ENCODE results near the gene MTHFR. TPM values are rescaled to one million over a fixed set of nuclear protein-coding genes. Genes with fewer than 3 reads are reported as not detected.
A peak's percentile ranks its signal among the peaks of the same experiment; 100 is the strongest.

MTHFR gene
- total RNA-seq, 1 experiment from 2014 or later, result 18.2 TPM

GRCh38 chr1:11802616-11802972 lies 3.2 kb downstream of the MTHFR start:
- no peak overlapping the region for H3K14ac ChIP-seq (ENCODE audit: insufficient read depth, low read length)
- H3K27ac ChIP-seq (ENCODE audit: insufficient read length, low read depth, low read length), result no peak overlapping the region
- no peaks in the 10 kb centered on the region for H4K20me1 ChIP-seq (ENCODE audit: control insufficient read depth, insufficient read depth, insufficient read length)
- no peak overlapping the region for H2BK120ac ChIP-seq (ENCODE audit: low read depth, low read length, poor library complexity, severe bottlenecking)
- H3K27me3 Mint-ChIP-seq (ENCODE audit: low read depth), result no peaks in the 10 kb centered on the region; the same call in 1 of the 2 replicates
- WGBS (ENCODE audit: extremely low coverage, insufficient read length, low lambda C conversion rate), result no CpG with 5 or more reads among the region's 6 CpGs
- no peak overlapping the region for H4K8ac ChIP-seq (replicated peaks; ENCODE audit: insufficient read length, low read depth, low read length)
- H2BK15ac ChIP-seq (ENCODE audit: low read depth, low read length), result no peak overlapping the region
- H3K23ac ChIP-seq (ENCODE audit: insufficient read length, low read depth, low read length), result no peak overlapping the region
- no peak overlapping the region for H4K5ac ChIP-seq (ENCODE audit: insufficient read length, low read depth, low read length)
- DNase-seq, result peak; percentile 60
- no peak overlapping the region for H4K91ac ChIP-seq (ENCODE audit: insufficient read length, low read depth, low read length)
- H3K27me3 ChIP-seq (ENCODE audit: insufficient read depth, low read length), result no peaks in the 10 kb centered on the region
- H3K4me1 ChIP-seq (ENCODE audit: insufficient read depth, low read length), result no peaks in the 10 kb centered on the region; the same call in 1 of the 2 replicates
- no peak overlapping the region for H2BK20ac ChIP-seq (ENCODE audit: low read depth, low read length, poor library complexity, severe bottlenecking)
- no peaks in the 10 kb centered on the region for H3K9me3 Mint-ChIP-seq
- TF ChIP-seq, protein P1, sequence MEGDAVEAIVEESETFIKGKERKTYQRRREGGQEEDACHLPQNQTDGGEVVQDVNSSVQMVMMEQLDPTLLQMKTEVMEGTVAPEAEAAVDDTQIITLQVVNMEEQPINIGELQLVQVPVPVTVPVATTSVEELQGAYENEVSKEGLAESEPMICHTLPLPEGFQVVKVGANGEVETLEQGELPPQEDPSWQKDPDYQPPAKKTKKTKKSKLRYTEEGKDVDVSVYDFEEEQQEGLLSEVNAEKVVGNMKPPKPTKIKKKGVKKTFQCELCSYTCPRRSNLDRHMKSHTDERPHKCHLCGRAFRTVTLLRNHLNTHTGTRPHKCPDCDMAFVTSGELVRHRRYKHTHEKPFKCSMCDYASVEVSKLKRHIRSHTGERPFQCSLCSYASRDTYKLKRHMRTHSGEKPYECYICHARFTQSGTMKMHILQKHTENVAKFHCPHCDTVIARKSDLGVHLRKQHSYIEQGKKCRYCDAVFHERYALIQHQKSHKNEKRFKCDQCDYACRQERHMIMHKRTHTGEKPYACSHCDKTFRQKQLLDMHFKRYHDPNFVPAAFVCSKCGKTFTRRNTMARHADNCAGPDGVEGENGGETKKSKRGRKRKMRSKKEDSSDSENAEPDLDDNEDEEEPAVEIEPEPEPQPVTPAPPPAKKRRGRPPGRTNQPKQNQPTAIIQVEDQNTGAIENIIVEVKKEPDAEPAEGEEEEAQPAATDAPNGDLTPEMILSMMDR (conservative IDR thresholded peaks at IDR 0.05), result no peak
- peaks cover 7% of the 10 kb centered on the region; the same call in 1 of the 2 replicates for H3K79me2 ChIP-seq (ENCODE audit: insufficient read depth, low read length)
- H2AFZ ChIP-seq (ENCODE audit: low read length), result no peak overlapping the region
- peak overlapping the region; percentile 76 for H3K4me2 ChIP-seq (ENCODE audit: insufficient read depth, insufficient read length, low read length)
- H2BK5ac ChIP-seq (ENCODE audit: insufficient read length, low read length), result no peak overlapping the region
- peaks cover 33 to 44% of the 10 kb centered on the region in 2 experiments for H3K4me1 Mint-ChIP-seq
- peaks cover 16 to 38% (median 23%) of the 10 kb centered on the region in 3 experiments; a peak in 6 of 7 replicates for H3K36me3 Mint-ChIP-seq (ENCODE audit: insufficient read depth in 1 of 3, low read depth in 3 of 3)
- H3K4me3 Mint-ChIP-seq, result peak overlapping the region; percentile 98 to 99
- H3K18ac ChIP-seq (ENCODE audit: insufficient read length, low read depth, low read length), result no peak overlapping the region
- no peak overlapping the region for H3K4ac ChIP-seq (ENCODE audit: low read depth, low read length)
- no peak overlapping the region for H2BK12ac ChIP-seq (ENCODE audit: insufficient read length, low read depth, low read length)
- no peak overlapping the region for H3K9ac ChIP-seq (ENCODE audit: extremely low read depth, insufficient read length, low read length)
- H3K79me1 ChIP-seq (ENCODE audit: insufficient read depth, low read depth, low read length, poor library complexity, severe bottlenecking), result no peaks in the 10 kb centered on the region
- H3K23me2 ChIP-seq (ENCODE audit: insufficient read length, low read depth, low read length, poor library complexity, severe bottlenecking), result peaks cover 13% of the 10 kb centered on the region
- peak overlapping the region; percentile 53 to 97 (median 76); a peak in 2 of 7 replicates for H3K27ac Mint-ChIP-seq
- no peaks in the 10 kb centered on the region for H3K9me3 ChIP-seq (ENCODE audit: control insufficient read depth, low read depth, low read length)
- H2AK5ac ChIP-seq (ENCODE audit: insufficient read length, low read length), result no peak overlapping the region
- H3T11ph ChIP-seq (ENCODE audit: low read length), result no peak overlapping the region
- H3K56ac ChIP-seq (ENCODE audit: insufficient read length, low read depth, low read length), result no peak overlapping the region
